ENCODE data around the gene TMEM175.

Gene TMEM175

DNA sequence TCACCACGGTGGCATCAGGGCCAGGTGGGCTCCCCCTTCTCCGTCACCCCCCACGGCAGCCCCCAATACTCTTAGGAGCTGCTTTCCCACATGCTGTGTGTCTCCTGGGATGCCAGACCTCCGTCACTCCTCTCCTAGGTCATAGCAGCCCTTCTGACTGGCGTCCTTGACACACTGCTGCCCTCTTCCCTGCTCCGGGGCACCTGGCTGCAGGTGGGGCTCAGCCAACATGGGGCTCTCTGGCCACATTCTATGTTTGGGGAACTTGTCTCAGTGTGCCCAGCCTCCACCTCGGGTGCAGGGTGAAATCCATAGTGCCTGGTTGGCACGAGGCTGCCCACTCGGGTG is 13.8 kb downstream of the TMEM175 start:
- no peak for DNase-seq (ENCODE audit: low read depth in 1 of 2, low spot score in 1 of 2)

DNA sequence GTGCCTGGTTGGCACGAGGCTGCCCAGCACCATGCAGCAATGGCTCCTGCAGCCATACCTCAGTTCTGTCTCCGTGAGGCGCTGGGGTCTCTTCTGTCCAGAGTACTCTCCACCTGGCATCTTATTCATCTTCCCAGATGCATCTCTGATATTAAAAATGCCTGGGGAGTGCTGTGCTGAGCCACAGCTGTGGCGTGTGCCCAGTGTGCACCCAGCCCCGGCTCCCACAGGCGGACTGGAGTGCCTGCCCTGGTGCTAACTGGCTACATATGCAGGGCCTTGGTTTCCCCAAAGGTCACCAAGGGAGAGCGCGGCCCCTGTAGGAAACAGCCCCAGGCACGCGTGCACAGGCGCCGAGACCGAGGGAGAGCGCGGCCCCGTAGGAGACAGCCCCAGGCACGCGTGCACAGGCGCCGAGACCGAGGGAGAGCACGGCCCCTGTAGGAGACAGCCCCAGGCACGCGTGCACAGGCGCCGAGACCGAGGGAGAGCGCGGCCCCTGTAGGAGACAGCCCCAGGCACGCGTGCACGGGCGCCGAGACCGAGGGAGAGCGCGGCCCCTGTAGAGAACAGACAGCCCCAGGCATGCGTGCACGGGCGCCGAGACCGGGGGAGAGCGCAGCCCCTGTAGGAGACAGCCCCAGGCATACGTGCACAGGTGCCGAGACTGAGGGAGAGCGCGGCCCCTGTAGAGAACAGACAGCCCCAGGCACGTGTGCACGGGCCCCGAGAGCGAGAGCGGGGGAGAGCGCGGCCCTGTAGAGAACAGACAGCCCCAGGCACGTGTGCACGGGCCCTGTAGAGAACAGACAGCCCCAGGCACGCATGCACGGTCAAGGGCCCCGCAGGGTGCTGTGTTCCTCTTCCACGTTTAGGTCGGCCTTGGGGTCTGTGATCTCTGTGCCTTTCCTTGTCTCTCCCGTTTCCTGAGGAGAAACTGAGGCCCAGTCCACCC is 14.5 kb downstream of the TMEM175 start:
- DNase-seq (ENCODE audit: low read depth in 1 of 2, low spot score in 1 of 2), result no peak

DNA sequence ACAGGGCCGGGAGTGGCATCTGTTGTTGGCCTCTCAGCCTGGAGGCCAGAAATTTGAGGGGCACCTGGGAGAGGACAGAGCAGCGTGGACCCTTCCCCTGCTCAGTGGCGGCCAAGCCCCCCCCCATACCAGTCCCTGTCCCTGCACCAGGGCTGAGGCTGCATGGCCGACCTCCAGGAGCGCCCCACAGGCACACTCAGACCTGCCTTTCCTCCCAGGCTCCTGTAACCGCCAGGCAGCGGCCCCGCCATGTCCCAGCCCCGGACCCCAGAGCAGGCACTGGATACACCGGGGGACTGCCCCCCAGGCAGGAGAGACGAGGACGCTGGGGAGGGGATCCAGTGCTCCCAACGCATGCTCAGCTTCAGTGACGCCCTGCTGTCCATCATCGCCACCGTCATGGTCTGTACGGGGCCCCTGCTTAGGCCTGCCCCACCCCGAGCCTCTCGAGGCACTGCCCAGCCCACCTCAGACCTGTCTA is 15.3 kb downstream of the TMEM175 start:
- DNase-seq (ENCODE audit: low read depth in 1 of 2, low spot score in 1 of 2), result no peak

DNA sequence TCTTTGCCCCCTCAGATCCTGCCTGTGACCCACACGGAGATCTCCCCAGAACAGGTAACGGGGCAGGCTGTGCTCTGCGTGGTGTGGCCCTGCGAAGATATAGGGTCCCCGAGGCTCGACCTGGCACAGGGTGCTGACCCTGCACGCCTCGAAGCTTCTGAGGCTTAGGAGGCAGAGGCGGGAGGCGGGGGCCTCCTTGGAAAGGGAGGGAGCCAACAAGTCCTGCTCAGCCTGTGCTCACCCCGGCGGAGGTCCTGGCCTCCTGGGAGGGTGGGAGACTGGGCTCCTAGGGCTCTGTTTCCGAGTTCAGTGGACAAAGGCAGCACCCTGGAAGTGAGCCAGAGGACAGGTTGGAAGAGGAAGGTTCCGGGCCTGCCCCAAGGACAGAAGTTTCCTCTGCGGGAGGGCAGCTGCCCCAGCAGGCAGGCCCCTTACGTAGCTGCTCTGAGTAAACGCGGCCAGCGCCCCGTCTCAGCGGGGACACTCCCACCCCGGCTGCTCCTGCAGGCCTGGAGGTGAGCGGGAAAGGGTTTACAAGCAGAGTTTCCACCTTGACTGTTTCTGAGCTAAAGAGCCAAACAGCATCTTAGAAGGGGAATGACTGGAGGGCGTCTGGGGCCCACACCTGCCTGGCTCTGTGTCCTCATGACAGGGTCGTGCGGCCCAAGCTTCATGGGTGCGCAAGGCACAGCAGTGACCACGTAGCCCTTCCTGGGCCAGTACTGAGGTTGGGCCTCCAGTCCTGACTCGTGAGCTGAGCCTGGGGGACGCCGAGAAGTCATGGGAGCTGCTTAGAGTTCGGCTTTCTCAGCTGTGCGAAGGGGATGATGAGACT is 16.1 kb downstream of the TMEM175 start:
- no peak for DNase-seq (ENCODE audit: low read depth in 1 of 2, low spot score in 1 of 2)

DNA sequence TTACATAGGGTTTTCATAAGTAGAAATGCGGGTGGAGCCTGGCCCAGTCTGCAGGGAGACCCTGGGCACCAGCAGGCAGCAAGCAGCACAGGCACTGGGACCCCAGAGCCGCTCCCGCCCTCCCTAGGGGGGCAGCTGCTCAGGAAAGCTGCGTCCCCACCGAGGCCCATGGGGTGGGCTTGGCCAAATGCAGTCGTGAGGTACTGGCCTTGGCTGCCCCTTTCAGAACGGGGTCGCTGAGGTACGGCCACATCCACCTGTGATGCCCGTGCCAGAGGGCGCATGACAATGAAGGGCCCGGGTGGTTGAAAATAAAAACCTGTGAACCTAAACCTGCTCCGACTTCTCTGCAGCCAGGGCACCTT is 16.7 kb downstream of the TMEM175 start:
- no peak for DNase-seq (ENCODE audit: low read depth in 1 of 2, low spot score in 1 of 2)

DNA sequence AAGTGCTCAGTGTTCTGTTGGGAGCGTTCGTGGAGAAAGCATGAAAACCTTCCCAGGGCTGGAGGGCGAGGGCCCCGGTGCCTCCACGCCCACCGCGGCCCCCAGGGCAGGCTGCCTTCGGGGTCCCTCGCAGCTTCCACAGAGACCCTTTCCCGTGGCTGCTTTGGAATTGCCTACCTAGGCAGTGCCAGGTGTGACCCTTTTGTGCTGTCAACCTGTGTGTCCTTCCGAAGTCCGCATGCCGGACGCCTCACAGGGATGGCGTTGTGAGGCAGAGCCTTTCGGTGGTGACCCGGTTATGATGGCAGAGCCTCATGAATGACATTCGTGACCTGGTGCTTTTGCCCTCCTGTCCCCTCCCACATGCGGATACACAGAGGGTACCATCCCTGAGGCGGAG is 17.4 kb downstream of the TMEM175 start:
- DNase-seq (ENCODE audit: low read depth in 1 of 2, low spot score in 1 of 2), result no peak

DNA sequence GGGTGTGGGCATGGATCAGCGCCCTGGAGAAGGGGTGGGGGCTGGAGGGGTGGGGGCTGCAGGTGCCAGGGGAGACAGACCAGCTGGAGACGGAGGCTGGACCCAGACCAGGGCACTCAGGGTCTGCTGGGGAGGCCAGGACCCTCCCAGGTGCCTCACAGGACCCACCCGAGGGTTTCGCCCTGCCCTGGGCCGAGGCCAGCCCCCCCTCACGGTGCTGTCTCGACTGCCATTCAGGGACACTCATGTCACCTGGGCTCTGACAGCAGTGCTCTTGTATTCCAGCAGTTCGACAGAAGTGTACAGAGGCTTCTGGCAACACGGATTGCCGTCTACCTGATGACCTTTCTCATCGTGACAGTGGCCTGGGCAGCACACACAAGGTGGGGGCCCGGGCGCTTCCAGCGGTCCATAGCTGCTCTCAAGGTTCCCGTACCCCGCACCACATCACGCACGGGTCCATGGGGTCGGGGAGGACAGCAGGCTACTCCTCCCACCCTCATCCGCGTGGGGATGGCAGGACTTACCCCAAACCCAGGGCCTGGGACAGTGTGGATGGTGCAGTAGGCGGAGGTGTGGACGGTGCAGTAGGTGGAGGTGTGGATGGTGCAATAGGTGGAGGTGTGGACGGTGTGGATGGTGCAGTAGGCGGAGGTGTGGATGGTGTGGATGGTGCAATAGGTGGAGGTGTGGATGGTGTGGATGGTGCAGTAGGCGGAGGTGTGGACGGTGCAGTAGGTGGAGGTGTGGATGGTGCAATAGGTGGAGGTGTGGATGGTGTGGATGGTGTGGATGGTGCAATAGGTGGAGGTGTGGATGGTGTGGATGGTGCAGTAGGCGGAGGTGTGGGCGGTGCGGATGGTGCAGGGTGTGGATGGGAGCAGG is 18.1 kb downstream of the TMEM175 start:
- no peak for DNase-seq (ENCODE audit: low read depth in 1 of 2, low spot score in 1 of 2)

DNA sequence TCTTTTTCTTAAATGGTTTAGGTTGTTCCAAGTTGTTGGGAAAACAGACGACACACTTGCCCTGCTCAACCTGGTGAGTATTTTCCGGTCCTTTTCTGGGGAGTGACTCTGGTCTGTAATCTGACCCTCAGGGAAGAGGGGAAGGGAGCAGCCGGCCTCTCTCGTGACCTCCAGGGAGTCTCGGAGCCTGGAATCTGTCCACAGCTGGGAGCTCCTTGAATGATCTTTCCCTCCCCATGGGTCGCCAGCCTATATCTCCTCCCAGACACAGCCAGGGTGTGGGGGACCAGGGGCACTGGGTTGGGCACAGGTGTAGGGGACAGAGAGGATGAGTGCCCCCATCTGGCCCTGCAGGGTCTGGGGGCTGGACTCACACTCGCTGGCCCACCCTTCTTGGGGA is 18.9 kb downstream of the TMEM175 start:
- no peak for DNase-seq (ENCODE audit: low read depth in 1 of 2, low spot score in 1 of 2)

DNA sequence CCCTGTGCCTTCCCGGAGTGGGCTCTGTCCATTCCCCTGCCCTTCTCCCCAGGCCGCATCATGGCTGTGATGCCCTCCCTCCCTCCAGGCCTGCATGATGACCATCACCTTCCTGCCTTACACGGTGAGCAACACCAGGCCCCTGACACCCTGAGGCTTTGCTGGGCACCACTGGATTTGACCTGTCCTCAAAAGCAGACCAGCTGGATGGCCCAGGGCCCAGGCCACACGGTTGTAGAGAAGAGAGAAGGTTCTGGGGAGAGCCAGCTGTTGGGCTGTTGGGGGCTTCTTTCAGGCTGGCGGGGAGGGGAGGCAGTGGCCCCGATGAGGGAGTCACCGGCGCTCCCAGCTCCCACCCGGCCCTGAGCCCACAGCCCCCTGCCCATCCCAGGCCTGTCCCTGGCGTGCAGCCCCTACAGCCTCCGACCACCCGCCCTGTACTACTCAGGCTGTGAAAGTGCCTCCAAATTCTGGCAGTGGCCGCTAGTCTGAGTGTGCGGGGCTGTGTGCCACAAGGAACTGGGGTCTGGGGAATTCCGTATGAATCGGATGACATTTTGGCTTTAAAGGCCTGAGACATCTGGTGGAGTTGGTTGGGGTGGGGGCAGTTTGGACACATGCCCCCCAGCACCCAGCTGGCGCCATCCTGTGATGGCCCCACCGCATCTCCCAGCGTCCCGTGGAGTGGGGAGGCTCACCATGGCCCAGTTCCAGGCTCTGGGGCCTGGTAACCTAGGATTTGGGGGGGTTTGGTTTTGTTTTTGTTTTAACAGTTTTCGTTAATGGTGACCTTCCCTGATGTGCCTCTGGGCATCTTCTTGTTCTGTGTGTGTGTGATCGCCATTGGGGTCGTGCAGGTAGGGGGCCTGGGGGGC is 19.6 kb downstream of the TMEM175 start:
- DNase-seq (ENCODE audit: low read depth in 1 of 2, low spot score in 1 of 2), result no peak

DNA sequence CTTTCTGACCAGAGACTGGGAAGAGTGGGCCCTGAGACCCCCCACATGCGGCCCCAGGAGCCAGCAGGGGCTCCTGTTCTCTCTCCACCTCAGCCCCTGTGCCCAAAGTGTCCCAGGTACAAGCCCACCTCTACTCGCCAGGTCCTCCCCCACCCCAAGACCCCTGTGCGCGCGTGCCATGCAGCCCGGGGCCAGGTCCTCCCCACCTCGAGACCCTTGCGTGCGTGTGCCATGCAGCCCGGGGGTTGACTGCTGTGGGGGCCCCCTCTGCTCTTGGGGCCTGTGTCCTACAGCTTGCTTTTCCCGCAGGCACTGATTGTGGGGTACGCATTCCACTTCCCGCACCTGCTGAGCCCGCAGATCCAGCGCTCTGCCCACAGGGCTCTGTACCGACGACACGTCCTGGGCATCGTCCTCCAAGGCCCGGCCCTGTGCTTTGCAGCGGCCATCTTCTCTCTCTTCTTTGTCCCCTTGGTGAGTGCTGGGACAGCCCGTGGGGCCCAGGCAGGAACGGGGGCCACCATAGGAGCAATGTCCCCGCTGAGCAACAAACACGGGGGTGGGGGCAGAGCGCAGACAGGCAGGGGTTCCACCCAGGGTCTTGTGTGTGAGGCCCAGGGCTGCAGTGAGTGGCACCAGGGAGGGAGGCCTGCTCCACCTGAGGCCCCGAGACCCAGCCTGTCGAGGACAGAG is 20.8 kb downstream of the TMEM175 start:
- no peak for DNase-seq (ENCODE audit: low read depth in 1 of 2, low spot score in 1 of 2)

DNA sequence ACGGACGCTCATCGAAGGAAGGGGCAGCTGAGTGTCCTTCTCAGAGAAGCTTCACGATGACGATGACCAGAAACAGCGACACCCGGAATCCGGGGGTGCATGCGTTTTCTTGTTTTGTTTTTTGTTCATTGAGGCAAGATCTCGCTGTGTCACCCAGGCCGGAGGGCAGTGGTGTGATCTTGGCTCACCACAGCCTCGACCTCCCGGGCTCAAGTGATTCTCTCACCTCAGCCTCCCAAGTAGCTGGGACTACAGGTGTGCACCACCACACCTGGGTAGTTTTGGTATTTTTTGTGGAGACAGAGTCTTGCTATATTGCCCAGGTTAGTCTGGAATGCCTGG is 21.3 kb downstream of the TMEM175 start:
- DNase-seq (ENCODE audit: low read depth in 1 of 2, low spot score in 1 of 2), result no peak

DNA sequence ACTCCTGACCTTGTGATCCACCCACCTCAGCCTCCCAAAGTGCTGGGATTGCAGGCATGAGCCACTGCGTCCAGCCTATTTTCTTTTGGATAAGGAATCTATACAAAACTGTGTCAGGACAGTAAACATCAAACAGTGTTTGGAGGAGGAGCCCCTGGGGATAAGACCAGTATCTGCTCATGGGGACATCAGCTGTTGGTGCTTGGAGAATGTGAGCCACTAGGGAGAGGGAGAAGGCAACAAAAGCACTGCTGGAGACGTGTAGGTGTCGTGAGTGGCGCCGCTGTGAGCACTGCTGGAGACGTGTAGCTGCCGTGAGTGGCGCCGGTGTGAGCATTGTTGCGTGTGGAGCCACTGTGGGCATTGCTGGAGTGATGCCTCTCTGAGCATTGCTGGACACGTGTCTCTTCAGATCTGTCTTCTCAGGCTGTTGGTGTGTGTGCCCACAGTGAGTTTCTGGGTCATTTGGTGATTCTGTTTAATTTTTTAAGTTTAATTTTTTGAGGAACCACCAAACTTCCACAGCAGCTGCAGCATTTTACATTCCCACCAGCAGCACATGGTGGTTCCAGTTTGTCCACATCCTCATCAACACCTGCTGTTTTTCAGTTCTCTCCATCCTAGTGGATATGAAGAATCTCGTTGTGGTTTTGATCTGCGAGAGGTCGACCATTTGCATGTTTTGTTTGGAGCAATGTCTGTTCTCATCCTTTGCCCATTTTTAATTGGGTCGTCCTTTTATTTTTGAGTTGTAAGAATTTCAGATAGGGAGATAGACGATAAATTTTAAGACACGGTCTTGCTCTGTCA is 22.2 kb downstream of the TMEM175 start:
- no peak for DNase-seq (ENCODE audit: low read depth in 1 of 2, low spot score in 1 of 2)

DNA sequence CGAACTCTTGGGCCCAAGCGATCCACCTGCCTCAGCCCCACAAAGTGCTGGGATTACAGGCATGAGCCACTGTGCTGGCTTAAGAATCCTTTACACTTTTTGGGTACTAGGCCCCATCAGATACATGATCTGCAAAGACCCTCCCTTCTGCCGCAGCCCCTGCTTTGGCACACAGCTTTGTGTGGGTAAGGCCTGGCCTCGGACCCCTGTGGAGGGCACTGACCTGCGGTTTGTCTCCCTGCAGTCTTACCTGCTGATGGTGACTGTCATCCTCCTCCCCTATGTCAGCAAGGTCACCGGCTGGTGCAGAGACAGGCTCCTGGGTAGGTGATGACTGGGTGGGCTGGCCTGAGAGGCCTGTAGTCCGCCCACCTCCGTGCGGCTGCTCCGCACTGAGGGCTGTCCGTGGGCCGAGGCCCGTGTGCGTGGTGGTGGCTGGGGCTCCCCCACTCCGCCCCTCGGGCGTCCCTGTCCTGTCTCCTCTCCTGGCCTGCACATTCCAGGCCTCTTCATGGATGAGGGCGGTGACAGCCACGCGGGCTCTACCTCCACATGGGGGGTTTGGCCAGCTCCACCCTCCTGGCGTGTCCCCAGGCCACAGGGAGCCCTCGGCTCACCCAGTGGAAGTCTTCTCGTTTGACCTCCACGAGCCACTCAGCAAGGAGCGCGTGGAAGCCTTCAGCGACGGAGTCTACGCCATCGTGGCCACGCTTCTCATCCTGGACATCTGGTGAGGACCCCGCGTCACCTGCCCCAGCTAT is 23.1 kb downstream of the TMEM175 start:
- no peak for DNase-seq (ENCODE audit: low read depth in 1 of 2, low spot score in 1 of 2)

DNA sequence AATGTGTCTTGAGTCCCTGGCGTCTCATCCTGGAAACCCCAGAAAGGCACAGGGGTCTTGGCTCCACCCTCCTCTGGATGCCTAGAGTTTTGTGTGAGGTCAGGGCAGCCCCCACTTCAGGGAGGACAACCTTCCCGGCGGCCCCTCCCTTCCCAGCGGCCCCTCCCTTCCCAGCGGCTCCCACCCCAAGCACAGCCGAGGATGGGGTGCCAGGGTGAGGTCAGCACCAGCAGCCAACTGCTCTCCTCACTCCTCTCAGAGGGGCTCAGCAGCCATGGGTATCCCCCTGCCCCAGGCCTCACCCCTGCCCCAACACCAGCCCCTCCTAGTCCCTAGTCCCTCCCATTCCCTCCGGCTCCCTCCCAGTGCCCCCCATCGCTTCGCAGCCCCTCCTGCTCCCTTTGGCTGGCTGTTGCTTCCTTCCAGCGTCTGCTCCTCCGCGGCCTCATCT is 23.7 kb downstream of the TMEM175 start:
- DNase-seq (ENCODE audit: low read depth in 1 of 2, low spot score in 1 of 2), result no peak

DNA sequence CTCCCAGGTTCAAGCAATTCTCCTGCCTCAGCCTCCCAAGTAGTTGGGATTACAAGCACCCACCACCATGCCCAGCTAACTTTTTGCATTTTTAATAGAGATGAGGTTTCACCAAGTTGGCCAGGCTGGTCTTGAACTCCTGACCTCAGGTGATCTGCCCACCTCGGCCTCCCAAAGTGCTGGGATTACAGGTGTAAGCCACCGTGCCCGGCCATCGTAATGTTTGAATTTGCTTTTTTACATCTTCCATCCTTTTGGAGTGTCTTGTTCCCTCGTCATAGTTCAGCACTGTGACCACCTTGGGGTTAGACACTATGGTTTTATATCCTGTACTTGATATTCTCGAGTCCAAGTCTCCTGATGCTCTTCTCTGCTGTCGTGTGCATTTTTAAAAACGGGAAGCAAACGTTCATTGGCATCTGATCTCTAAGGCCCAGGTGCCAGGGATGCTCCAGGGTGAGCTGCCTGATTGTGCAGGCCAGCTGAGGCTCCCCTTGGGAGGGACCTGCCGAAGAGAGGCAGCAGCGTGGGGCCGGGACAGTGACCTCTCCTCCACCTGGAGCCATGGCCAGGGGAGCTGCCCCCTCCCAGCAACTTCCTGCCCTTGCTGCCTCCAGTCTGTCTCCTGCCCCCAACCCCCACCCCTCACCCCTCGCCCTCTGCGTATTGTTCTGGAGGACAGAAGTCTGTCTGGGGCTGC is 24.4 kb downstream of the TMEM175 start:
- no peak for DNase-seq (ENCODE audit: low read depth in 1 of 2, low spot score in 1 of 2)

DNA sequence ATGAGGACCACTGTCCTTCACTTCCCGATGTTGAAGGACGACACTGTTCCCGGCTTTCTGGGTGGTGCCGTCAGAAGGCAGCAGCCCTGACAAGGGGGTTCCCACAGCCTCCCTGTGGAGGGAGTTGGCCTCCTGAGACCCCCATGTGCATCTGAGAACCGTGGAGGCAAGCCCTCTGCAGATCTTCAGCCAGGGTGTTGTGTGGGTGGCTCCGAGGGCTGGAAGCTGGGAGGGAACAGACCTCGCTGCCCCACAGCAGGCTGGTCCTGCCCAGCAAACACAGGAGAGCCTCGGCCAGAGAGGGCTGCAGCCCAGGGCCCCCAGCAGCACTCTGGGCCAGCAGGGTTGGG is 24.9 kb downstream of the TMEM175 start:
- no peak for DNase-seq (ENCODE audit: low read depth in 1 of 2, low spot score in 1 of 2)

DNA sequence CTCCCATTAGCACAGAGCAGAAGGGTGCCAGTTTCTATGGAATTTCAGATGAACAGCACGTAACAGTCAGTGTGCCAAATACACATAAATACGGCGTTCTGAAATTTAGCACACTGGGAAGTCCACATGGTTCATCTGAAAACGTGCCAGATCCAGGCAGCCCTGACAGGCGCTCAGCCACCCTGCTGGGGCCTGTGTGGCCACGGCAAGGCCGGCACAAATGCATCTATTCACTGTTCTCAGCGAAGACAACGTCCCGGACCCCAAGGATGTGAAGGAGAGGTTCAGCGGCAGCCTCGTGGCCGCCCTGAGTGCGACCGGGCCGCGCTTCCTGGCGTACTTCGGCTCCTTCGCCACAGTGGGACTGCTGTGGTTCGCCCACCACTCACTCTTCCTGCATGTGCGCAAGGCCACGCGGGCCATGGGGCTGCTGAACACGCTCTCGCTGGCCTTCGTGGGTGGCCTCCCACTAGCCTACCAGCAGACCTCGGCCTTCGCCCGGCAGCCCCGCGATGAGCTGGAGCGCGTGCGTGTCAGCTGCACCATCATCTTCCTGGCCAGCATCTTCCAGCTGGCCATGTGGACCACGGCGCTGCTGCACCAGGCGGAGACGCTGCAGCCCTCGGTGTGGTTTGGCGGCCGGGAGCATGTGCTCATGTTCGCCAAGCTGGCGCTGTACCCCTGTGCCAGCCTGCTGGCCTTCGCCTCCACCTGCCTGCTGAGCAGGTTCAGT is 25.5 kb downstream of the TMEM175 start:
- DNase-seq (ENCODE audit: low read depth in 1 of 2, low spot score in 1 of 2), result no peak

All from activated CD4-positive, alpha-beta T cell treated with anti-CD3 and anti-CD28 coated beads, Interleukin-2, amount 50 U/mL, for 24 hours (primary cell).